ENCODE data around the gene PARVA.

PARVA gene

DNA sequence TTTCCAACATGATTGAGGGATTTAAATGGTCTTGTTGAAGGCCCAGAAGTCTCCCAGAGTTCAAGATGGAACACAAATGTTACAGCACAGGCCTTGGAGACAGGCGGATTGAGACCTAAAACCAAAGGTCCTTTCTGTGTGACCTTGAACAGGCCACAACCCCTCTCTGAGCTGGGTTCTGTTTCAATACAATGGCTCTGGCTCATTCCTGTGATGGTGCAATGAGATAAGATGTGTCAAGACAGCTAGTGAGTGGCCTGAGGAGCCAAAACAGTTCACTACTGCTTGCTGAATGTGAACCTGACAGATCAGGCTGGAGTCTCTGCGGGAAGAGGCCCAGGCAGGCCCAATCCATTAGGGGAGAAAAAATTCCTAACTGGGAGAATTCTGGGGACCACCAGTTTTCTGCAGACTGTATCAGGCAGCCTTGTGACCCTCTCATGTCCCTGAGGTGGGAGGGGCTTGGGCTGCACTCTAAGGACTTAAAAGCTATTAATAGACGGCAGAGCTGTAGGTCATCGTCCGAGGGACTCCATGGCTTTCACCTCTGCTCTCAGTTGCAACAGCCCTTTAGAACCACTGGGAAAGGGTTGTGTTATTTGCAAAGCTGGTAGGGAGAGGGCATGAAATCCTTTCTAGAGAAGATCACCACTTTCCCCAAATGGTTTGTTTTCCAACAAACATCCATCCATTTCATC is 170.7 kb downstream of the PARVA start:
- TF ChIP-seq, protein P1, sequence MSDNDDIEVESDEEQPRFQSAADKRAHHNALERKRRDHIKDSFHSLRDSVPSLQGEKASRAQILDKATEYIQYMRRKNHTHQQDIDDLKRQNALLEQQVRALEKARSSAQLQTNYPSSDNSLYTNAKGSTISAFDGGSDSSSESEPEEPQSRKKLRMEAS (IDR thresholded peaks at IDR 0.05; ENCODE audit: low read depth, low read length), result no peak
- H3K4me3 ChIP-seq (ENCODE audit: low read depth, low read length), result no peak overlapping the region
- no peak for DNase-seq (ENCODE audit: low read depth)

DNA sequence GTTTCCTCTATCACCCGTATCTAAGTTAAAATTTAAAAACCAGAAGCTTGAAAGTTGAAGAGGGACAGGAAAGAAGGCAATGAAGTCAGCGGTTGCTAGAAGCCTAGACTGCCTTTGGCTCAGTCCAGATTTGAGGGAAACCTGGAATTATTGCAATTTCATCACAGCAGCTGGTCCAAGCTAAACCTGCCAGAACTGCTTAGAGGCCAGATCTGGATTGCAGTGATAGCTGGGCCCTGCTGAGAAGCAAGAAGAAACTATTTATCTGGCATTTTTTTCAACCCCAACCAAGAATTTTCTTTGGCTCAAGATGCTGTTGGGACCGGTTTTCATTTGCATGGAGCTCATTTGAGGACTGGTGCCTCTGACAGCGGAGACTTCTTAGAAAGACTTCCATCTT is 175.3 kb downstream of the PARVA start:
- H3K4me3 ChIP-seq (ENCODE audit: low read depth, low read length), result no peak overlapping the region
- DNase-seq (ENCODE audit: low read depth), result no peak
- TF ChIP-seq CTCF (IDR thresholded peaks at IDR 0.05; ENCODE audit: low read depth, low read length) (no peak), MYC (IDR thresholded peaks at IDR 0.05; ENCODE audit: low read depth, low read length) (no peak), POLR2A (IDR thresholded peaks at IDR 0.05; ENCODE audit: extremely low read depth, insufficient read length) (no peak)
- TF ChIP-seq, protein P1 (IDR thresholded peaks at IDR 0.05; ENCODE audit: low read depth, low read length), result no peak

DNA sequence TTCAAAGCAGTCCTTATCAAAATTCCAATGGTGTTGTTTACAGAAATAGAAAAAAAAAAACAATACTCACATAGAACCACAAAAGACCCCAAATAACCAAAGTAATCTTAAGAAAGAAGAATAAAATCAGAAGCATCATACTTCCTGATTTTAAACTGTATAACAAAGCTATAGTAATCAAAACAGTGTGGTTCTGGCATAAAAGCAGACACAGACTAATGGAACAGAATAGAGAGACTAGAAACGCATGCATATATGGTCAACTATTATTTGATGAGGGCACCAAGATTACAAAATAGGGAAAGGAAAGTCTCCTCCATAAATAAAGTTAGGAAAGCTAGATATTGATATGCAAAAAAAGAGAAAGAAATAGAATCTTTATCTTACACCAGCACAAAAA is 176.8 kb downstream of the PARVA start:
- DNase-seq (ENCODE audit: low read depth), result no peak
- TF ChIP-seq POLR2A (IDR thresholded peaks at IDR 0.05; ENCODE audit: extremely low read depth, insufficient read length), result no peak
- TF ChIP-seq MYC (IDR thresholded peaks at IDR 0.05; ENCODE audit: low read depth, low read length), result no peak
- TF ChIP-seq, protein P1 (IDR thresholded peaks at IDR 0.05; ENCODE audit: low read depth, low read length), result no peak
- no peak for TF ChIP-seq CTCF (IDR thresholded peaks at IDR 0.05; ENCODE audit: low read depth, low read length)
- no peak overlapping the region for H3K4me3 ChIP-seq (ENCODE audit: low read depth, low read length)

DNA sequence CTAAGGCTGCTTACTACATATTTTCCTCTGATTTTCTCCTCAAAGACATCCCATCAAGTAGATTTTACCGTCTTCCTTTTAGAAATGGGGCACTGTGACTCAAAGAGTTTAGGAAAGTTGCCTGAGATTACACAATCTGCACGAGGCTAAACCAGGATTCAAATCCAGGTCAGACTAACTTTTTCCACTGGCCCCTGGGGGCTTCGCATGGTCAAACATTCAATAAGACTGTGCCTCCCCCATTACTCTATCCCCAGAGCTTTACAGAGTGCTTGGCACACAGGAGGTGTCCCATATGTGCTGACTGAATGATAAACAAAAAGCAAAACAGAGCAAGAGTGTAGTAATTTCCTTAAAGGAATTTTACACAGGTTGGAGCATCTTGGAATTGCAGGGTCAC is 178.8 kb downstream of the PARVA start:
- no peak for DNase-seq (ENCODE audit: low read depth)
- no peak overlapping the region for H3K4me3 ChIP-seq (ENCODE audit: low read depth, low read length)
- TF ChIP-seq, protein P1 (IDR thresholded peaks at IDR 0.05; ENCODE audit: low read depth, low read length), result no peak
- TF ChIP-seq CTCF (IDR thresholded peaks at IDR 0.05; ENCODE audit: low read depth, low read length) (no peak), POLR2A (IDR thresholded peaks at IDR 0.05; ENCODE audit: extremely low read depth, insufficient read length) (no peak), MYC (IDR thresholded peaks at IDR 0.05; ENCODE audit: low read depth, low read length) (no peak)

- no peak for DNase-seq (ENCODE audit: low read depth)
- H3K4me3 ChIP-seq (ENCODE audit: low read depth, low read length), result no peak overlapping the region
- TF ChIP-seq CTCF (IDR thresholded peaks at IDR 0.05; ENCODE audit: low read depth, low read length) (no peak), MYC (IDR thresholded peaks at IDR 0.05; ENCODE audit: low read depth, low read length) (no peak), POLR2A (IDR thresholded peaks at IDR 0.05; ENCODE audit: extremely low read depth, insufficient read length) (no peak)
- TF ChIP-seq, protein P1 (IDR thresholded peaks at IDR 0.05; ENCODE audit: low read depth, low read length), result no peak
Measured at GRCh38 chr11:12556788-12557384, 179.5 kb downstream of the PARVA start.

DNA sequence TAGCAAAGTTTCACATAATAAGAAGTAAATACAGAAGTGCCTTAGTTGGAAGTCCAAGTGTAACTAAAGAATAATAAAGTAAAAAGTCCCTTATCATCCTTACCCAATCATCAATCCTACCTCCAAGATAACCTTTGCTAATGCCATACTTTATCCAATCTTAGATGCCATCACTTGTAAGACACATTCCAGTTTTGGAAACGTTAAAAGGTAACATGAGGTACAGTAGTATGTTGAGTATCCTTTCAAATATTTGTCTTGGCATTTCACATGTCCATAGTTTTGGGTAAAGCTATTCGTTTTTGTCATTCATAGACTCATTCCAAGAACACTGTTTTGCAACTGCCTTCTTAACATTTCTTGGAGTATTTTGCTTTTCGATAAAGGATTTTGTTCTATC is 181.6 kb downstream of the PARVA start:
- no peak overlapping the region for H3K4me3 ChIP-seq (ENCODE audit: low read depth, low read length)
- TF ChIP-seq CTCF (IDR thresholded peaks at IDR 0.05; ENCODE audit: low read depth, low read length), result no peak
- TF ChIP-seq, protein P1 (IDR thresholded peaks at IDR 0.05; ENCODE audit: low read depth, low read length), result no peak
- no peak for DNase-seq (ENCODE audit: low read depth)
